Measurements from ENCODE around the gene LTC4S. TPM values are rescaled to one million over a fixed set of nuclear protein-coding genes. Genes with fewer than 3 reads are reported as not detected.

Gene LTC4S
- polyA plus RNA-seq, 1 donor from 2014 or later: 5.9 TPM

DNA sequence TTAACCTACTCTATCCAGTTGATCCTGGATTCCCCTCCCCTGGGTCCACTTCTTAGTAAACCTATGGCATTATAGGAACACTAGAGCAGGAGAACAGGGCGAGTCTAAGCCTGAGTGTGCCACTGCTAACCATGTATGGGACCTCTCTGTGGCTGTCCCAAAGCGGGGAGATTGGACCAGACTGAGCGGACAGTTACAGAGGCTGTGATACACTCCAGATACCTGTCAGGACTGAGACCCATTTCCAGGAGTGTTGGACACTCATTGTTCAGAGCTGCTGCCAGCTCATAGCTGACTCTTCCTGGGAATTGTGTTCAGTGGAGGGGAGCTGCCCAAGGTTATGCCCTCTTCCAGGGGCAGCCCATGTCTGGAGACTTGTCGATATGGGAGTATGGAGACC is 11.9 kb upstream of the LTC4S start:
- H3K9me3 ChIP-seq (ENCODE audit: low read length): no peaks in the 10 kb centered on the region
- H3K27me3 ChIP-seq (ENCODE audit: insufficient read depth, low read depth, low read length): no peaks in the 10 kb centered on the region
- no peak overlapping the region for H3K4me2 ChIP-seq (ENCODE audit: low read length)
- H2AFZ ChIP-seq (ENCODE audit: low read depth, low read length): no peak overlapping the region
- H3K79me2 ChIP-seq (replicated peaks; ENCODE audit: insufficient read depth, low read length): no peaks in the 10 kb centered on the region
- H3K27ac ChIP-seq (ENCODE audit: low read length): no peak overlapping the region
- TF ChIP-seq EZH2 (IDR thresholded peaks at IDR 0.05; ENCODE audit: borderline replicate concordance, insufficient read depth, low read length, poor library complexity, severe bottlenecking): no peak
- no peak for TF ChIP-seq SMC3 (conservative IDR thresholded peaks at IDR 0.05; ENCODE audit: poor library complexity)
- no peak for TF ChIP-seq TAF1 (IDR thresholded peaks at IDR 0.05; ENCODE audit: low read depth)
- TF ChIP-seq RAD21 (conservative IDR thresholded peaks at IDR 0.05): no peak
- TF ChIP-seq EP300 (conservative IDR thresholded peaks at IDR 0.05; ENCODE audit: poor library complexity, severe bottlenecking): no peak
- TF ChIP-seq MXI1 (conservative IDR thresholded peaks at IDR 0.05; ENCODE audit: poor library complexity, severe bottlenecking): no peak
- H3K36me3 ChIP-seq (ENCODE audit: insufficient read depth, low read length): no peaks in the 10 kb centered on the region
- H3K9me2 ChIP-seq (ENCODE audit: insufficient read depth, low read length): no peaks in the 10 kb centered on the region
- H4K20me1 ChIP-seq (ENCODE audit: insufficient read depth): no peaks in the 10 kb centered on the region
- H3K9ac ChIP-seq (ENCODE audit: low read length): no peak overlapping the region
- no peaks in the 10 kb centered on the region for H3F3A ChIP-seq (ENCODE audit: insufficient read depth, low read length, poor library complexity, severe bottlenecking)
- no peak overlapping the region for H3K4me3 ChIP-seq (ENCODE audit: low read length)

DNA sequence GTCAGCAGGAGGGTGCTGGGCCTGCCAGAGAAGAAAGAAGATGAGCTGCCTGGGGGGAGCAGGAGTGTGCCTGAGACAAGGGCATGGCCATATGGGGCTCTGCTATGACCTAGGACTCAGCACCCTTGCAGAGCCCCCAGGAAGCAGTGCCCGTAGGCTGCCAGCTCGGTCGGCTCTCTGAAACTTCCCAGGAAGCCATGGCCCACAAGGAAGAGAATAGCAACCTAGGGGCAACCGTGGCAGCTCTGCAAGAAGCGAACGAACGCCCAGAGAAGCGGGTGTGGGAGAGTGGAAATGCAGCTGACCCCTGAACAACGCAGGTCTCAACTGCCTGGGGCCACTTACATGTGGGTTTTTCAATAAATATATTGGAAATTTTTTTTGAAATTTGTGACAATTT is 10.7 kb upstream of the LTC4S start:
- no peak overlapping the region for H3K4me2 ChIP-seq (ENCODE audit: low read length)
- no peaks in the 10 kb centered on the region for H3K9me2 ChIP-seq (ENCODE audit: insufficient read depth, low read length)
- H3F3A ChIP-seq (ENCODE audit: insufficient read depth, low read length, poor library complexity, severe bottlenecking): no peaks in the 10 kb centered on the region
- H3K27ac ChIP-seq (ENCODE audit: low read length): no peak overlapping the region
- H2AFZ ChIP-seq (ENCODE audit: low read depth, low read length): no peak overlapping the region
- no peak overlapping the region for H3K9ac ChIP-seq (ENCODE audit: low read length)
- TF ChIP-seq POLR2AphosphoS5 (IDR thresholded peaks at IDR 0.05) (no peak), TAF1 (IDR thresholded peaks at IDR 0.05; ENCODE audit: low read depth) (no peak), EP300 (conservative IDR thresholded peaks at IDR 0.05; ENCODE audit: poor library complexity, severe bottlenecking) (no peak), EZH2 (IDR thresholded peaks at IDR 0.05; ENCODE audit: borderline replicate concordance, insufficient read depth, low read length, poor library complexity, severe bottlenecking) (no peak), MXI1 (conservative IDR thresholded peaks at IDR 0.05; ENCODE audit: poor library complexity, severe bottlenecking) (no peak)
- H4K20me1 ChIP-seq (ENCODE audit: insufficient read depth): no peaks in the 10 kb centered on the region
- no peaks in the 10 kb centered on the region for H3K36me3 ChIP-seq (ENCODE audit: insufficient read depth, low read length)
- H3K27me3 ChIP-seq (ENCODE audit: insufficient read depth, low read depth, low read length): no peaks in the 10 kb centered on the region
- no peaks in the 10 kb centered on the region for H3K79me2 ChIP-seq (replicated peaks; ENCODE audit: insufficient read depth, low read length)
- H3K4me3 ChIP-seq (ENCODE audit: low read length): no peak overlapping the region
- no peaks in the 10 kb centered on the region for H3K9me3 ChIP-seq (ENCODE audit: low read length)

DNA sequence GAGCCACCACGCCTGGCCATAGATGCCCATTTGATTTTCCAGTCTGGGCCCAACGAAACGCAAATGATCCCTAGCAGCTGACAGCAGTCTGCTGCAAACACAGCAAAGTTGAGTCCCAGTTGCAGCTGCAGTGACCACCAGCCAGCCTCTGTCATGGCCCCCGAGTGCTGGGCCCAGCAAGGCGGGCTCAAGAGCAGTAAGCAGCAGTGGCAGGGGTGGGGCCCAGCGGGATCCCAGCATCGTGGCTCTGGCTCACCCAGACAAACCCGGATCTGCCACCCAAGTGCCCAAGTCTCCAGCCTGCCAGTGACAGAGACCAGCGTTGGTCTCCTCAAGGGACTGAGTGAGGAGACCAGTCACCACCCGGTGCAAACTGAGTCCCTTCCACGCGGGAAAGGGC is 6.9 kb upstream of the LTC4S start:
- H3F3A ChIP-seq (ENCODE audit: insufficient read depth, low read length, poor library complexity, severe bottlenecking): no peaks in the 10 kb centered on the region
- H3K9me3 ChIP-seq (ENCODE audit: low read length): no peaks in the 10 kb centered on the region
- H3K4me3 ChIP-seq (ENCODE audit: low read length): no peak overlapping the region
- no peak overlapping the region for H3K4me2 ChIP-seq (ENCODE audit: low read length)
- no peaks in the 10 kb centered on the region for H4K20me1 ChIP-seq (ENCODE audit: insufficient read depth)
- no peaks in the 10 kb centered on the region for H3K79me2 ChIP-seq (replicated peaks; ENCODE audit: insufficient read depth, low read length)
- H2AFZ ChIP-seq (ENCODE audit: low read depth, low read length): no peak overlapping the region
- H3K27me3 ChIP-seq (ENCODE audit: insufficient read depth, low read depth, low read length): no peaks in the 10 kb centered on the region
- no peaks in the 10 kb centered on the region for H3K36me3 ChIP-seq (ENCODE audit: insufficient read depth, low read length)
- no peaks in the 10 kb centered on the region for H3K9me2 ChIP-seq (ENCODE audit: insufficient read depth, low read length)
- TF ChIP-seq EZH2 (IDR thresholded peaks at IDR 0.05; ENCODE audit: borderline replicate concordance, insufficient read depth, low read length, poor library complexity, severe bottlenecking) (no peak), SMC3 (conservative IDR thresholded peaks at IDR 0.05; ENCODE audit: poor library complexity) (no peak), MXI1 (conservative IDR thresholded peaks at IDR 0.05; ENCODE audit: poor library complexity, severe bottlenecking) (no peak), RAD21 (conservative IDR thresholded peaks at IDR 0.05) (no peak), EP300 (conservative IDR thresholded peaks at IDR 0.05; ENCODE audit: poor library complexity, severe bottlenecking) (no peak), POLR2AphosphoS5 (IDR thresholded peaks at IDR 0.05) (no peak), TAF1 (IDR thresholded peaks at IDR 0.05; ENCODE audit: low read depth) (no peak)
- TF ChIP-seq, protein P1, sequence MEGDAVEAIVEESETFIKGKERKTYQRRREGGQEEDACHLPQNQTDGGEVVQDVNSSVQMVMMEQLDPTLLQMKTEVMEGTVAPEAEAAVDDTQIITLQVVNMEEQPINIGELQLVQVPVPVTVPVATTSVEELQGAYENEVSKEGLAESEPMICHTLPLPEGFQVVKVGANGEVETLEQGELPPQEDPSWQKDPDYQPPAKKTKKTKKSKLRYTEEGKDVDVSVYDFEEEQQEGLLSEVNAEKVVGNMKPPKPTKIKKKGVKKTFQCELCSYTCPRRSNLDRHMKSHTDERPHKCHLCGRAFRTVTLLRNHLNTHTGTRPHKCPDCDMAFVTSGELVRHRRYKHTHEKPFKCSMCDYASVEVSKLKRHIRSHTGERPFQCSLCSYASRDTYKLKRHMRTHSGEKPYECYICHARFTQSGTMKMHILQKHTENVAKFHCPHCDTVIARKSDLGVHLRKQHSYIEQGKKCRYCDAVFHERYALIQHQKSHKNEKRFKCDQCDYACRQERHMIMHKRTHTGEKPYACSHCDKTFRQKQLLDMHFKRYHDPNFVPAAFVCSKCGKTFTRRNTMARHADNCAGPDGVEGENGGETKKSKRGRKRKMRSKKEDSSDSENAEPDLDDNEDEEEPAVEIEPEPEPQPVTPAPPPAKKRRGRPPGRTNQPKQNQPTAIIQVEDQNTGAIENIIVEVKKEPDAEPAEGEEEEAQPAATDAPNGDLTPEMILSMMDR (IDR thresholded peaks at IDR 0.05; ENCODE audit: poor library complexity, severe bottlenecking): no peak
- TF ChIP-seq, protein P2, sequence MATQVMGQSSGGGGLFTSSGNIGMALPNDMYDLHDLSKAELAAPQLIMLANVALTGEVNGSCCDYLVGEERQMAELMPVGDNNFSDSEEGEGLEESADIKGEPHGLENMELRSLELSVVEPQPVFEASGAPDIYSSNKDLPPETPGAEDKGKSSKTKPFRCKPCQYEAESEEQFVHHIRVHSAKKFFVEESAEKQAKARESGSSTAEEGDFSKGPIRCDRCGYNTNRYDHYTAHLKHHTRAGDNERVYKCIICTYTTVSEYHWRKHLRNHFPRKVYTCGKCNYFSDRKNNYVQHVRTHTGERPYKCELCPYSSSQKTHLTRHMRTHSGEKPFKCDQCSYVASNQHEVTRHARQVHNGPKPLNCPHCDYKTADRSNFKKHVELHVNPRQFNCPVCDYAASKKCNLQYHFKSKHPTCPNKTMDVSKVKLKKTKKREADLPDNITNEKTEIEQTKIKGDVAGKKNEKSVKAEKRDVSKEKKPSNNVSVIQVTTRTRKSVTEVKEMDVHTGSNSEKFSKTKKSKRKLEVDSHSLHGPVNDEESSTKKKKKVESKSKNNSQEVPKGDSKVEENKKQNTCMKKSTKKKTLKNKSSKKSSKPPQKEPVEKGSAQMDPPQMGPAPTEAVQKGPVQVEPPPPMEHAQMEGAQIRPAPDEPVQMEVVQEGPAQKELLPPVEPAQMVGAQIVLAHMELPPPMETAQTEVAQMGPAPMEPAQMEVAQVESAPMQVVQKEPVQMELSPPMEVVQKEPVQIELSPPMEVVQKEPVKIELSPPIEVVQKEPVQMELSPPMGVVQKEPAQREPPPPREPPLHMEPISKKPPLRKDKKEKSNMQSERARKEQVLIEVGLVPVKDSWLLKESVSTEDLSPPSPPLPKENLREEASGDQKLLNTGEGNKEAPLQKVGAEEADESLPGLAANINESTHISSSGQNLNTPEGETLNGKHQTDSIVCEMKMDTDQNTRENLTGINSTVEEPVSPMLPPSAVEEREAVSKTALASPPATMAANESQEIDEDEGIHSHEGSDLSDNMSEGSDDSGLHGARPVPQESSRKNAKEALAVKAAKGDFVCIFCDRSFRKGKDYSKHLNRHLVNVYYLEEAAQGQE (IDR thresholded peaks at IDR 0.05; ENCODE audit: borderline replicate concordance): no peak
- H3K9ac ChIP-seq (ENCODE audit: low read length): no peak overlapping the region
- no peak overlapping the region for H3K27ac ChIP-seq (ENCODE audit: low read length)

All from neural cell (in vitro differentiated cells).